OCI-LY3 (cell line): ENCODE data around the gene SEPTIN10.
"Not testable (repeated sequence)": the region's sequence is repeated elsewhere in the genome, so short reads cannot be mapped to it uniquely, and the experiment has no call there.

Experiments used
- H2AFZ ChIP-seq: fragments of 200-600, 300-600 bp; shearing (Covaris generic); 2 replicates; pipeline ENCODE4 v1.6.0; 2014; ENCODE audit warnings: antibody characterized with exemption, low read depth, low read length
- H3K27ac ChIP-seq: fragments of 200-600, 300-600 bp; sonication (generic); 2 replicates; pipeline ENCODE4 v1.5.1; 2014; ENCODE audit warnings: mild to moderate bottlenecking, low read length, moderate library complexity, mixed read lengths
- H3K27me3 ChIP-seq: fragments of 200-600, 300-600 bp; sonication (generic); 2 replicates; pipeline ENCODE4 v1.6.1; 2014; ENCODE audit warnings: low read depth, low read length, mixed read lengths
- H3K36me3 ChIP-seq: fragments of 200-600, 300-600 bp; sonication (generic); replicated peaks from 2 replicates; pipeline ENCODE3; 2014; ENCODE audit warnings: low read depth, low read length, mixed read lengths
- H3K4me1 ChIP-seq: fragments of 300-600, 200-600 bp; sonication (generic); 2 replicates; pipeline ENCODE4 v1.6.1; 2014; ENCODE audit warnings: low read length, mixed read lengths
- H3K4me2 ChIP-seq: fragments of 200-600, 300-600 bp; sonication (generic); 2 replicates; pipeline ENCODE4 v1.6.1; 2014; ENCODE audit warnings: low read length, mixed read lengths
- H3K4me3 ChIP-seq: fragments of 300-600, 200-600 bp; sonication (generic); 2 replicates; pipeline ENCODE4 v1.5.1; 2014; ENCODE audit warnings: antibody characterized with exemption, mild to moderate bottlenecking, low read length, moderate library complexity
- H3K79me2 ChIP-seq: fragments of 300-600, 200-600 bp; shearing (Covaris generic); 2 replicates; pipeline ENCODE4 v1.6.1; 2014; ENCODE audit warnings: mild to moderate bottlenecking, low read length, mixed read lengths
- H3K9ac ChIP-seq: fragments of 300-600, 200-600 bp; shearing (Covaris generic); 2 replicates; pipeline ENCODE4 v1.6.0; 2014; ENCODE audit warnings: mild to moderate bottlenecking, low read length, moderate library complexity
- H3K9me3 ChIP-seq: fragments of 200-600, 300-600 bp; shearing (Covaris generic); 2 replicates; pipeline ENCODE4 v1.6.1; 2014; ENCODE audit warnings: low read length, mixed read lengths; ENCODE audit not compliant: insufficient read depth
- H4K20me1 ChIP-seq: fragments of 200-600, 300-600 bp; sonication (generic); 2 replicates; pipeline ENCODE4 v1.6.1; 2016; ENCODE audit warnings: low read length, mixed read lengths; ENCODE audit not compliant: insufficient read depth
- EZH2phosphoT487 ChIP-seq: fragments of 200-600 bp; shearing (Covaris generic); IDR thresholded peaks from 2 replicates; pipeline ENCODE4 v1.6.1; 2018; ENCODE audit warnings: antibody characterized with exemption, mixed run types, low read depth
- TF ChIP-seq, protein P1 (sequence below): fragments of 200-600, 300-600 bp; sonication (generic); IDR thresholded peaks from 2 replicates; pipeline ENCODE4 v1.5.1; 2014; ENCODE audit warnings: antibody characterized with exemption, low read length, low read depth

Gene SEPTIN10

DNA sequence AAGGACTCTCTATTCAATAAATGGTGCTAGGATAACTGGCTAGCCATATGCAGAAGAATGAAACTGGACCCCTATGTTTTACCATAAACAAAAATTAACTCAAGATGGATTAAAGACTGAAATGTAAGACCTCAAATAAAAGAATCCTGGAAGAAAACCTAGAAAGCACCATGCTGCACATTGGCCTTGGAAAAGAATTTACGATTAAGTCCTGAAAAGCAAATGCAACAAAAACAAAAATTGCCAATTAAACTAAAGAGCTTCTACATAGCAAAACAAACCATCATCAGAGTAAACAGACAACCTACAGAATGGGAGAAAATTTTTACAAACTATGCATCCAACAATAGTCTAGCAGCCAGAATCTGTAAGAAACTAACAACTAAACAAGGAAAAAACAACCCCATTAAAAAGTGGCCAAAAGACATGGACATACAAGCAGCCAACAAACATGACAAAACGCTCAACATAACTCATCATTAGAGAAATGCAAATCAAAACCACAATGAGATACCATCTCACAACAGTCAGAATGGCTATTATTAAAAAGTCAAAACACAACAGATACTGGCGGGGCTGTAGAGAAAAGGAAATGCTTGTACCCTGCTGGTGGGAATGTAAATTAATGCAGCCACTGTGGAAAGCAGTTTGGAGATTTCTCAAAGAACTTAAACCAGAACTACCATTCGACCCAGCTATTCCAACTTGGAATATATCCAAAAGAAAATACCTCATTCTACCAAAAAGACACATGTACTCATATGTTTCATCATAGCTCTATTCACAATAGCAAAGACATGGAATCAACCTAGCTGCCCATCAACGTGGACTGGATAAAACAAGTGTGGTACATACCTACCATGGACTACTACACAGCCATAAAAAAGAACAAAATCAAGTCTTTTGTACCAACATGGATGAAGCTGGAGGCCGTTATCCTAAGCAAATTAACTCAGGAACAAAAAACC, 30.6 kb downstream of the SEPTIN10 start:
- Histone ChIP-seq H3K4me1 (no peaks in the 10 kb centered on the region), H3K4me3 (no peak overlapping the region), H3K36me3 (no peaks in the 10 kb centered on the region), H3K27ac (no peak overlapping the region), H3K79me2 (no peaks in the 10 kb centered on the region), H3K9me3 (no peaks in the 10 kb centered on the region), H2AFZ (no peak overlapping the region), H3K4me2 (no peak overlapping the region), H4K20me1 (no peaks in the 10 kb centered on the region), H3K9ac (no peak overlapping the region), H3K27me3 (no peaks in the 10 kb centered on the region; the same call in 1 of the 2 replicates)
- TF ChIP-seq, protein P1, sequence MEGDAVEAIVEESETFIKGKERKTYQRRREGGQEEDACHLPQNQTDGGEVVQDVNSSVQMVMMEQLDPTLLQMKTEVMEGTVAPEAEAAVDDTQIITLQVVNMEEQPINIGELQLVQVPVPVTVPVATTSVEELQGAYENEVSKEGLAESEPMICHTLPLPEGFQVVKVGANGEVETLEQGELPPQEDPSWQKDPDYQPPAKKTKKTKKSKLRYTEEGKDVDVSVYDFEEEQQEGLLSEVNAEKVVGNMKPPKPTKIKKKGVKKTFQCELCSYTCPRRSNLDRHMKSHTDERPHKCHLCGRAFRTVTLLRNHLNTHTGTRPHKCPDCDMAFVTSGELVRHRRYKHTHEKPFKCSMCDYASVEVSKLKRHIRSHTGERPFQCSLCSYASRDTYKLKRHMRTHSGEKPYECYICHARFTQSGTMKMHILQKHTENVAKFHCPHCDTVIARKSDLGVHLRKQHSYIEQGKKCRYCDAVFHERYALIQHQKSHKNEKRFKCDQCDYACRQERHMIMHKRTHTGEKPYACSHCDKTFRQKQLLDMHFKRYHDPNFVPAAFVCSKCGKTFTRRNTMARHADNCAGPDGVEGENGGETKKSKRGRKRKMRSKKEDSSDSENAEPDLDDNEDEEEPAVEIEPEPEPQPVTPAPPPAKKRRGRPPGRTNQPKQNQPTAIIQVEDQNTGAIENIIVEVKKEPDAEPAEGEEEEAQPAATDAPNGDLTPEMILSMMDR, result no peak
- no peak for TF ChIP-seq EZH2phosphoT487

DNA sequence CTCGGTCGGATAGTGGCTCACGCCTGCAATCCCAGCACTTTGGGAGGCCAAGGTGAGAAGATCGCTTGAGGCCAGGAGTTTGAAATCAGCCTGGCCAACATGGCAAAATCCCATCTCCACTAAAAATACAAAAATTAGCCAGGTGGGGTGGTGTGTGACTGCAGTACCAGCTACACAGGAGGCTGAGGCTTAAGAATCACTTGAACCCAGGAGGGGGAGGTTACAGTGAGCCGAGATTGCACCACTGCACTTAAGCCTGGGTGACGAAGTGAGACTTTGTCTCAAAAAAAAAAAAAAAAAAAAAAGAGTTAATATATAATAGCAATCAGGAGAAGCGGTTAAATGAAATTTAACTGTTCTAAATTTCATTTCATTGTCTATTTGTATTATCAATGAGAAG, 36.1 kb downstream of the SEPTIN10 start:
- H3K27ac ChIP-seq, H3K9me3 ChIP-seq, H3K4me3 ChIP-seq, H4K20me1 ChIP-seq, H3K4me1 ChIP-seq, H3K27me3 ChIP-seq, H3K36me3 ChIP-seq, H3K4me2 ChIP-seq, H2AFZ ChIP-seq, H3K9ac ChIP-seq, H3K79me2 ChIP-seq: not testable (repeated sequence)

DNA sequence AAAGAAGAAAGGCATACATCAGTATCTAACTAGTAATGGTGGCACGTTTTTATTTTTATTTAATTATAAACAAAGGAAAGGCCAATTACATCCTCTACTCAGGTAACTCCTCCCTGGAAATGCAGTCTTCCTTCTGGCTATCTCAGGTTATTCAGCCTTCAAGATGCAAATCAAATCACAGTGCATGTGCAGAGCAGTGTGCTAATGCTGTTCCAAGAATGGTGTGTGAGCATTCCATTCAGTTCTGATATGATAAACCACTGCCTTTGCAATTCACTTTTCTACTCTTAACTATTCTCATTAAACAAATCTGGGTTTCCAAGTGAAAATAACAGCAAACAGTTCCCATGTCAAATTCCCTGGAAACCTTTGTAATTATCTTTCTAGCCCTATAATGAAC, 38.4 kb downstream of the SEPTIN10 start:
- no peak overlapping the region for H3K27ac ChIP-seq
- H3K4me1 ChIP-seq, result no peaks in the 10 kb centered on the region
- no peaks in the 10 kb centered on the region for H3K36me3 ChIP-seq
- no peak overlapping the region for H3K4me2 ChIP-seq
- H3K79me2 ChIP-seq, result no peaks in the 10 kb centered on the region
- H3K9ac ChIP-seq, result no peak overlapping the region
- H3K4me3 ChIP-seq, result no peak overlapping the region
- H2AFZ ChIP-seq, result no peak overlapping the region
- TF ChIP-seq, protein P1, result no peak
- no peak for TF ChIP-seq EZH2phosphoT487
- H3K9me3 ChIP-seq, result no peaks in the 10 kb centered on the region
- H3K27me3 ChIP-seq, result no peaks in the 10 kb centered on the region
- H4K20me1 ChIP-seq, result no peaks in the 10 kb centered on the region

DNA sequence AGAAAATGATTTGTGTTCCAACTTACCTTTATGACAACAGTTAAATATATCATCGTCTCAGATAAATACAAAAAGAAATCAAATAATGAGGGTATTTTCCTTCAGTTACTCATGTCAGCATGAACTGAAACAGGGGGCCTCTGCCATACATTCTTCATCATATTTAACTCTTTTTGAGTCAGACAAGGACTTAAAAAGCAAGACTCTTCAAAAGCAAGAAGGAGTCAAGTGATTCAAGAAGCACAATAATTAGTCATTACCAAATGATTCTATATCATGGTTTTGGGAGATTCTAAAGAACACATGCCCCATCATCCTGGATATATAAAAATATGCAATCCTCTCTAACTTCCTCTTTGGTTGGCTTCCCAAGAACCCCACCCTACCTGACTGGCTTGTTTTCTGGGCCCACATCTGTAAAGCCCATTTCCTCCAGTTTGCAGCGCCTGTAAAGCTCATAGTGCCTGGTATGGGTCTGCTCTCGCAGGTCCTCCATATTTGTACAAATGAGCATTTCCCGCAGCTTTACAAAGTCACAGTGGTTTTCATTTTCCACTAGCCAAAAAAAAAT, 49.7 kb downstream of the SEPTIN10 start:
- TF ChIP-seq EZH2phosphoT487, result no peak
- TF ChIP-seq, protein P1, result no peak
- H2AFZ ChIP-seq, result no peak overlapping the region
- H3K27me3 ChIP-seq, result peaks cover 10% of the 10 kb centered on the region; the same call in 1 of the 2 replicates
- H3K9me3 ChIP-seq, result no peaks in the 10 kb centered on the region
- no peak overlapping the region for H3K4me3 ChIP-seq
- H3K79me2 ChIP-seq, result no peaks in the 10 kb centered on the region
- no peaks in the 10 kb centered on the region for H3K4me1 ChIP-seq
- no peak overlapping the region for H3K27ac ChIP-seq
- H3K9ac ChIP-seq, result no peak overlapping the region
- no peaks in the 10 kb centered on the region for H4K20me1 ChIP-seq
- no peaks in the 10 kb centered on the region for H3K36me3 ChIP-seq
- H3K4me2 ChIP-seq, result no peak overlapping the region
